Testis (tissue), 3 donors: Measurements from ENCODE around the gene IRF5. TPM values are rescaled to one million over a fixed set of nuclear protein-coding genes. Genes with fewer than 3 reads are reported as not detected.

Experiments used
- DNase-seq: peaks from one replicate; pipeline ENCODE4 v3.0.0-alpha.2; 2019
- H3K27ac ChIP-seq, 2 donors: fragments of 200-600 bp; sonication (generic); one replicate each; pipeline ENCODE4 v1.5.1; 2019
- H3K27me3 ChIP-seq: fragments of 200-600 bp; sonication (generic); one replicate; pipeline ENCODE4 v1.5.1; 2019
- H3K36me3 ChIP-seq: fragments of 200-600 bp; sonication (generic); one replicate; pipeline ENCODE4 v1.5.1; 2017; ENCODE audit warnings: low read depth; ENCODE audit errors: missing control alignments
- H3K4me1 ChIP-seq: fragments of 200-600 bp; sonication (generic); one replicate; pipeline ENCODE4 v1.5.1; 2019
- H3K4me3 ChIP-seq, 2 donors: fragments of 200-600 bp; sonication (generic); one replicate each; pipeline ENCODE4 v1.5.1; 2017 to 2019
- H3K9me3 ChIP-seq: fragments of 200-600 bp; sonication (generic); one replicate; pipeline ENCODE4 v1.5.1; 2017
- POLR2A ChIP-seq: fragments of 450-650 bp; IDR thresholded peaks from one replicate; pipeline ENCODE4 v1.6.1; 2017; ENCODE audit warnings: antibody characterized with exemption, mild to moderate bottlenecking, moderate library complexity
- WGBS, 2 donors: methylation state at CpG; one replicate each; pipeline ENCODE4 v1.1.5; 2018; 5-methylcytosine and 5-hydroxymethylcytosine counted together
- intact Hi-C: fragments of 100-400 bp; cut with DNase I; formaldehyde crosslinking; loops from one replicate; pipeline ENCODE4 v1.15.1; 2023; ENCODE audit warnings: low total_unique reads
- polyA plus RNA-seq: library from polyadenylated mRNA; stranded (reverse); fragments of 350-450 nt; fragmentation: Illumina TruSeq; extraction: RNeasy Lipid Tissue Mini Kit (QIAGEN cat#74804); gene quantifications from one replicate; pipeline ENCODE4 v1.2.3, GENCODE V29; 2014; ENCODE audit warnings: low read depth, low replicate concordance; ENCODE audit not compliant: insufficient read depth
- total RNA-seq, 2 donors: library from RNA; depleted of rRNA; stranded (reverse); fragments of >200 nt; gene quantifications; one replicate each; pipeline ENCODE4 v1.2.3, GENCODE V29; 2016
- TF ChIP-seq, protein P1 (sequence below), 3 experiments: fragments of 450-650 bp in 2 of 3; fragments of 200-600 bp in 1 of 3; sonication (generic) in 1 of 3; IDR thresholded peaks; one replicate each; pipeline ENCODE4 v1.5.1; 2016 to 2019; ENCODE audit warnings: antibody characterized with exemption in 3 of 3, mild to moderate bottlenecking in 2 of 3, moderate library complexity in 1 of 3

Gene IRF5
- total and polyA plus RNA-seq, 3 donors from 2014 or later = 2.9 to 5.6 (median 4.6) TPM

DNA sequence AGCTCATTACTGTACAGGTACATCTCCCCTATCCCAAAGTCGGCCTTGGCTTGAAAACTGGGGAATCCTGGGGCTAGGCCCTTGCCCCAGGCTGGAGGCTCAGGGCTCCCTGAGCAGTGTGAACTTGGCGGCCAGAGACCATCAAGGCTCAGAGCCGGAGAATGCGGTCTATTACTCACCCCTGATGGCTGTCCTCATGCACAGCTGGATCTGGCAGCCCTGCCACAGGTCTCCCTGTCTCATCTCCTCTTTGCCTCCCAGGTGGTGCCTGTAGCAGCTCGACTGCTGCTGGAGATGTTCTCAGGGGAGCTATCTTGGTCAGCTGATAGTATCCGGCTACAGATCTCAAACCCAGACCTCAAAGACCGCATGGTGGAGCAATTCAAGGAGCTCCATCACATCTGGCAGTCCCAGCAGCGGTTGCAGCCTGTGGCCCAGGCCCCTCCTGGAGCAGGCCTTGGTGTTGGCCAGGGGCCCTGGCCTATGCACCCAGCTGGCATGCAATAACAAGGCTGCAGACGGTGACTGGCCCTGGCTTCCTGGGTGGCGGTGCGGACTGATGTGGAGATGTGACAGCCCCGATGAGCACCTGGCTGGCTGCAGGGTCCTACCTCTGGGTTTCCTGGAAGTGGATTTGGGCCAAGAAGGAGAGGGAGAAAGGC is 10.7 kb downstream of the IRF5 start:
- Histone ChIP-seq H3K27ac (no peak overlapping the region), H3K36me3 (no peaks in the 10 kb centered on the region), H3K9me3 (no peaks in the 10 kb centered on the region), H3K4me3 (no peak overlapping the region), H3K27me3 (no peaks in the 10 kb centered on the region), H3K4me1 (no peaks in the 10 kb centered on the region)
- intact Hi-C loops = no loop called here
- DNase-seq = no peak
- no peak for TF ChIP-seq POLR2A
- TF ChIP-seq, protein P1, sequence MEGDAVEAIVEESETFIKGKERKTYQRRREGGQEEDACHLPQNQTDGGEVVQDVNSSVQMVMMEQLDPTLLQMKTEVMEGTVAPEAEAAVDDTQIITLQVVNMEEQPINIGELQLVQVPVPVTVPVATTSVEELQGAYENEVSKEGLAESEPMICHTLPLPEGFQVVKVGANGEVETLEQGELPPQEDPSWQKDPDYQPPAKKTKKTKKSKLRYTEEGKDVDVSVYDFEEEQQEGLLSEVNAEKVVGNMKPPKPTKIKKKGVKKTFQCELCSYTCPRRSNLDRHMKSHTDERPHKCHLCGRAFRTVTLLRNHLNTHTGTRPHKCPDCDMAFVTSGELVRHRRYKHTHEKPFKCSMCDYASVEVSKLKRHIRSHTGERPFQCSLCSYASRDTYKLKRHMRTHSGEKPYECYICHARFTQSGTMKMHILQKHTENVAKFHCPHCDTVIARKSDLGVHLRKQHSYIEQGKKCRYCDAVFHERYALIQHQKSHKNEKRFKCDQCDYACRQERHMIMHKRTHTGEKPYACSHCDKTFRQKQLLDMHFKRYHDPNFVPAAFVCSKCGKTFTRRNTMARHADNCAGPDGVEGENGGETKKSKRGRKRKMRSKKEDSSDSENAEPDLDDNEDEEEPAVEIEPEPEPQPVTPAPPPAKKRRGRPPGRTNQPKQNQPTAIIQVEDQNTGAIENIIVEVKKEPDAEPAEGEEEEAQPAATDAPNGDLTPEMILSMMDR (IDR thresholded peaks at IDR 0.05) = no peak
- WGBS, 2 donors = 83 to 85% methylated on average over 7 to 12 of the region's 12 CpGs

- no peak overlapping the region for H3K27ac ChIP-seq
- H3K4me1 ChIP-seq = no peaks in the 10 kb centered on the region
- no peaks in the 10 kb centered on the region for H3K36me3 ChIP-seq
- WGBS, 2 donors = 90 to 95% methylated on average over 2 to 4 of the region's 4 CpGs
- H3K27me3 ChIP-seq = no peaks in the 10 kb centered on the region
- no peak overlapping the region for H3K4me3 ChIP-seq
- TF ChIP-seq, protein P1 (IDR thresholded peaks at IDR 0.05) = no peak
- TF ChIP-seq POLR2A = no peak
- intact Hi-C loops = no loop called here
- DNase-seq = no peak
- no peaks in the 10 kb centered on the region for H3K9me3 ChIP-seq
Measured at GRCh38 chr7:128948976-128949760, 11.4 kb downstream of the IRF5 start.

DNA sequence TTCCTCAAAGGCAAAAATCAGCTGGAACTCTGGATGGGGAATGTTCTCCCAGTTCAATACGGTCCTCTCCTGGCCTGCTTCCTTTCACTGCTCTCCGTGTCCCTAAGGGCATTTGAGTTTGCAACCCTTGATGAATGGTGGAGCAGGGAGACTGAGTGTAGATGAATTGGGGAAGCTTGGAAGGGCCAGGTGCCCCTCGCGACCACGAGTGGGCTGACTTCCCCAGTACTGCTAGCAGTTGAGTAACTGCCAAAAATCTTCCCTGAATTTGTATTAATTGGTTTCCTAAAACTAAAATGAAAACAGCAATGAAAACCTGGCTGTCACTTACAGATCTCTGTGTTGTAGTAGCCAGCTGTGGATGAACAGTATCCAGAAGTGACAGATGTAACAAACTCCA is 13.6 kb downstream of the IRF5 start:
- no peaks in the 10 kb centered on the region for H3K4me1 ChIP-seq
- H3K4me3 ChIP-seq = no peak overlapping the region
- 51 to 61% methylated on average over 5 of the region's 5 CpGs for WGBS, 2 donors
- intact Hi-C loops = no loop called here
- TF ChIP-seq POLR2A = no peak
- TF ChIP-seq, protein P1 (IDR thresholded peaks at IDR 0.05) = no peak
- H3K27me3 ChIP-seq = no peaks in the 10 kb centered on the region
- no peaks in the 10 kb centered on the region for H3K9me3 ChIP-seq
- H3K36me3 ChIP-seq = no peaks in the 10 kb centered on the region
- DNase-seq = no peak
- H3K27ac ChIP-seq = no peak overlapping the region

DNA sequence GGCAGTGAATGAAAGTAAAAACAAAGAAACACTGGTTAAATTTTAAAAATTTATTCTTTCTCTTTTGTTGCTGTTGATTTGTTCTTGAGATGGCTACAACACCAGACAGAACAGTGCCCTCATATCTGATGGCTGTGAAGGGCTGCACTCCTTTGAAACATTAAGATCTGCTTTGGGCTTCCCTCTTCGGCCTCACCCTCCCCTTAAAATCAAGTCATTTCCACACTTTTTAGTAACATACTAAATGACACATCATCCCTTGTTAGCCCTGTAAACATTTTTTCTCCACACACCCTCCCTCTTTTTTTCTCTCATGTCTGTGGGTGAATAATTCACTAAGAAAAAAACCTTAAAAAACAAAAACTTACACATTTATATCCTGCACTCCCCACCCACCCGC is 16.4 kb downstream of the IRF5 start:
- Histone ChIP-seq H3K27me3 (no peaks in the 10 kb centered on the region), H3K4me3 (no peak overlapping the region), H3K27ac (no peak overlapping the region), H3K9me3 (no peaks in the 10 kb centered on the region), H3K36me3 (no peaks in the 10 kb centered on the region), H3K4me1 (no peaks in the 10 kb centered on the region)
- intact Hi-C loops = no loop called here
- WGBS, 2 donors = 82 to 87% methylated on average over 2 of the region's 2 CpGs
- DNase-seq = no peak
- TF ChIP-seq POLR2A = no peak
- TF ChIP-seq, protein P1 (IDR thresholded peaks at IDR 0.05) = no peak
